Nephron progenitor cell (in vitro differentiated cells): ENCODE measurements around the gene CDH4.

Source experiments
- DNase-seq: peaks from one replicate; pipeline ENCODE4 v3.0.0; 2021
- H3K27ac Mint-ChIP-seq: 2 replicates; pipeline ENCODE4 v1.8.0; 2021; ENCODE audit warnings: mild to moderate bottlenecking, moderate library complexity, mixed read lengths
- H3K27me3 Mint-ChIP-seq: 2 replicates; pipeline ENCODE4 v1.8.0; 2021; ENCODE audit warnings: mild to moderate bottlenecking, low read depth, mixed read lengths; ENCODE audit not compliant: poor library complexity
- H3K36me3 Mint-ChIP-seq: 2 replicates; pipeline ENCODE4 v1.8.0; 2021; ENCODE audit warnings: low read depth, mixed read lengths
- H3K4me1 Mint-ChIP-seq: 2 replicates; pipeline ENCODE4 v1.8.0; 2021; ENCODE audit warnings: mixed read lengths
- H3K4me3 Mint-ChIP-seq: 2 replicates; pipeline ENCODE4 v1.8.0; 2021; ENCODE audit warnings: mild to moderate bottlenecking, moderate library complexity, mixed read lengths
- H3K9me3 Mint-ChIP-seq: 2 replicates; pipeline ENCODE4 v1.8.0; 2021; ENCODE audit warnings: mild to moderate bottlenecking, moderate library complexity, mixed read lengths
- TF ChIP-seq, protein P1 (sequence below): fragments of 200-600 bp; sonication (generic); IDR thresholded peaks from 2 replicates; pipeline ENCODE4 v1.5.0; 2021; ENCODE audit warnings: antibody characterized with exemption

The CDH4 gene

GRCh38 chr20:61292391-61292790, 40.3 kb downstream of the CDH4 start:
- H3K27me3 Mint-ChIP-seq: peaks cover 6% of the 10 kb centered on the region
- no peaks in the 10 kb centered on the region for H3K36me3 Mint-ChIP-seq
- peaks cover 5% of the 10 kb centered on the region for H3K9me3 Mint-ChIP-seq
- peaks cover 37% of the 10 kb centered on the region for H3K4me1 Mint-ChIP-seq
- H3K27ac Mint-ChIP-seq: no peak overlapping the region
- no peak overlapping the region for H3K4me3 Mint-ChIP-seq
- TF ChIP-seq, protein P1, sequence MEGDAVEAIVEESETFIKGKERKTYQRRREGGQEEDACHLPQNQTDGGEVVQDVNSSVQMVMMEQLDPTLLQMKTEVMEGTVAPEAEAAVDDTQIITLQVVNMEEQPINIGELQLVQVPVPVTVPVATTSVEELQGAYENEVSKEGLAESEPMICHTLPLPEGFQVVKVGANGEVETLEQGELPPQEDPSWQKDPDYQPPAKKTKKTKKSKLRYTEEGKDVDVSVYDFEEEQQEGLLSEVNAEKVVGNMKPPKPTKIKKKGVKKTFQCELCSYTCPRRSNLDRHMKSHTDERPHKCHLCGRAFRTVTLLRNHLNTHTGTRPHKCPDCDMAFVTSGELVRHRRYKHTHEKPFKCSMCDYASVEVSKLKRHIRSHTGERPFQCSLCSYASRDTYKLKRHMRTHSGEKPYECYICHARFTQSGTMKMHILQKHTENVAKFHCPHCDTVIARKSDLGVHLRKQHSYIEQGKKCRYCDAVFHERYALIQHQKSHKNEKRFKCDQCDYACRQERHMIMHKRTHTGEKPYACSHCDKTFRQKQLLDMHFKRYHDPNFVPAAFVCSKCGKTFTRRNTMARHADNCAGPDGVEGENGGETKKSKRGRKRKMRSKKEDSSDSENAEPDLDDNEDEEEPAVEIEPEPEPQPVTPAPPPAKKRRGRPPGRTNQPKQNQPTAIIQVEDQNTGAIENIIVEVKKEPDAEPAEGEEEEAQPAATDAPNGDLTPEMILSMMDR: no peak
- no peak for DNase-seq

DNA sequence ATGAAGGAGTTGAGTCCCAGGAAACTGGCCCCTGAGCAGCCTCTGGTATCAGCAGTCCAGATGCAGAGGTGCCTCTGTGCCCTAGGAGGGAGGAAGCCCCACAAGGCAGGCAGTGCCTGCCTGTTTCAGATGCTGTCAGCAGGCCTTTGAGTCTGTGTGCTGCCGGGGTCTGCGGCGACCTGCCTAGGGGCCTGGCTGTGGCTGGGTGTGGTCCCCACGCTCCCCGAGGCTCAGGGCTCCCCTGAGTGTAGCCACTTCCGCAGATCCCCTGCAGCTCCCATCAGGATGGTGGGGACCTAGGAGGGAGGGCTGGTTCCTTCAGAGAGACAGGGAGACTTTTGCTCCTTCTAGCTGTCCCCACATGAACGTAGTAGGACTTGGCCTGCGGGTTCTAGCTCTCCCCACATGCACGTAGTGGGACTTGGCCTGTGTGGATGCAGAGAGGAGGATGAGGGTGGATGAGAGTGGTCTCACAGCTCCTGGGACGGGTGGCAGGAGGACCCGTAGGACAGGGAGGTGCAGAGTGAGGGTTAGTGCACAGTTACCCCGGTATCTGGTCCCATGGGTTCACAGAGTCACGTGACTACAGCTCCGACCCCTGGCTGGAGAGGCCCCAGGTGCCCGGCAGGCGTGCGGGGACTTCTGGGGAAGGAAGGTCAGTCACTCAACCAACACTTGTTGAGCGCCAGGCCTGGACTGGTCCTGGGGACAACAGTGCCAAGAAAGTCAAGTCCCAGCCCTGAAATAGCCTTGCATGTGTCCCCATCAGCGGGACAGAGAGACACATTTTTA, 41.0 kb downstream of the CDH4 start:
- no peak overlapping the region for H3K27ac Mint-ChIP-seq

GRCh38 chr20:61293951-61294350, 41.9 kb downstream of the CDH4 start:
- TF ChIP-seq, protein P1: no peak
- H3K27me3 Mint-ChIP-seq: peaks cover 6% of the 10 kb centered on the region
- peaks cover 5% of the 10 kb centered on the region for H3K9me3 Mint-ChIP-seq
- no peak overlapping the region for H3K4me3 Mint-ChIP-seq
- no peak overlapping the region for H3K27ac Mint-ChIP-seq
- H3K4me1 Mint-ChIP-seq: peaks cover 39% of the 10 kb centered on the region
- H3K36me3 Mint-ChIP-seq: no peaks in the 10 kb centered on the region
- no peak for DNase-seq

More for the DNA sequence above, 41.0 kb downstream of the CDH4 start:
- Mint-ChIP-seq H3K9me3 (peaks cover 5% of the 10 kb centered on the region), H3K4me3 (no peak overlapping the region), H3K27me3 (peaks cover 6% of the 10 kb centered on the region), H3K4me1 (peaks cover 39% of the 10 kb centered on the region), H3K36me3 (no peaks in the 10 kb centered on the region)
- TF ChIP-seq, protein P1: no peak
- no peak for DNase-seq

DNA sequence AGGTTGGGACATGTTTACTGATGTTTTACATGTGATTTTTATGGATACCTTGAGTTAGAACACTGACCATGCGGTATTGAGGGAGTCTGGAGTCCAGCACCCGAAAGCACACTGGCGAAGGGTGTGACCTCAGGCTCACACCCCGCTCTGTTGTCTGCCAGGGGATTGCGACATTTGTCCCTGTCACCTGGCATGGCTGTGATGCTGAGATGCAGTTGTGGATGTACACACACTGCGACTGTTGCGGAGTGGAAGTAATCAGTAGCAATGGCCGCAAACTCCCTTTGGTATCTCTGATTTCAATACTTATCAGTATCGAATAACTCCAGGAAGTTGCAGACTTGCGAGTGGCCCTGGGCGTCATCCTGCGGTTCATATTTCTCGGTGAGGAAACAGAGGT, 43.2 kb downstream of the CDH4 start:
- no peak for DNase-seq
- Mint-ChIP-seq H3K27me3 (peaks cover 9% of the 10 kb centered on the region), H3K27ac (no peak overlapping the region), H3K4me3 (no peak overlapping the region), H3K36me3 (no peaks in the 10 kb centered on the region), H3K9me3 (peaks cover 5% of the 10 kb centered on the region), H3K4me1 (peaks cover 50% of the 10 kb centered on the region)
- TF ChIP-seq, protein P1: no peak

- TF ChIP-seq, protein P1: no peak
- peak; percentile 37 for DNase-seq
- Mint-ChIP-seq H3K27ac (peak overlapping the region; percentile 23), H3K27me3 (peaks cover 12% of the 10 kb centered on the region), H3K4me3 (no peak overlapping the region), H3K4me1 (peaks cover 57% of the 10 kb centered on the region), H3K9me3 (peaks cover 2% of the 10 kb centered on the region), H3K36me3 (no peaks in the 10 kb centered on the region)
Observed at GRCh38 chr20:61295682-61296628, 43.9 kb downstream of the CDH4 start.
